HG03039 (cell line): Measurements from ENCODE around the gene CHD5.
"Not testable (repeated sequence)": the region's sequence is repeated elsewhere in the genome, so short reads cannot be mapped to it uniquely, and the experiment has no call there.

Source experiments
- ATAC-seq: cut with Tn5 transposase; IDR thresholded peaks from one replicate; pipeline ENCODE4 v1.9.1; 2021; ENCODE audit warnings: mild to moderate bottlenecking, moderate library complexity; ENCODE audit not compliant: unreplicated experiment

CHD5 gene

DNA sequence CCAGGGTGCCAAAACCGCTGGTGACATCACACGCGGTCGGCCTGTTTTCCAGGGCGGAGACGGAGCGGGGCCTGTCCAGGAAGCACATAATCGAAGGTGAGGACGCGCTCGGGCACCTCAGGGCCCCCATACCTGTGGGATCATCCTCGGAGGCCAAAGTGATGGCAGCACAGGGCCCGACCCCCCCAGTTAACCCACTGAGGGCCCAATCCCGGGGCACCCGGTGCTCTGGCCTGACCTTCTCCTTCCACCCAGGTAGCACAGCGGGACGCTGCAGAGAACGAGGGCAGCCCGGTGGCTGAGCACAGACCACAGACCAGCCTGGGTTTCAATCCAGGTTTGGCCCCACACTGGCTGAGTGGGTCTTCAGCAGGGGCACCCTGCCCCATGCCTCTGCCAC, 91.2 kb downstream of the CHD5 start:
- ATAC-seq: no peak

GRCh38 chr1:6087958-6088357, 92.2 kb downstream of the CHD5 start:
- ATAC-seq: no peak

DNA sequence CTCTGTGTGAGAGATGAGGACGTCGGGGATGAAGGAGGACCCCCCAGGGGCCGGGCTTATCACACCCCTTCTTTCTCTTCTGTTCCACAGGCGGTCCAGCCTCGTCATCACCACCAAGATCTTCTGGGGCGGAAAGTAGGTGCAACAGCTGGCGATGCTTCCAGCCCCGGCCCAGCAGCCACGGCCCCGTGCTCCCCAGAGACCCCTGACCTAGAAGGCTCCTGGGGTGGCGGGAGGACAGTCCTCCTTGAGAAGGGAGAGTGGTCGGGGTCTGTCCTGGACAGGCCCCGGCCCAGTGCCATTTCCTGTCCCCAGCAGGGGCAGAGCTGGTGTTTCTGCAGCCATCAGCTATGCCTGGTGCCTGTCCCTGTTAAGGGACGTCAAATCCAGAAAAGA, 92.7 kb downstream of the CHD5 start:
- no peak for ATAC-seq

- no peak for ATAC-seq
Observed at GRCh38 chr1:6086762-6087376, 93.3 kb downstream of the CHD5 start.

DNA sequence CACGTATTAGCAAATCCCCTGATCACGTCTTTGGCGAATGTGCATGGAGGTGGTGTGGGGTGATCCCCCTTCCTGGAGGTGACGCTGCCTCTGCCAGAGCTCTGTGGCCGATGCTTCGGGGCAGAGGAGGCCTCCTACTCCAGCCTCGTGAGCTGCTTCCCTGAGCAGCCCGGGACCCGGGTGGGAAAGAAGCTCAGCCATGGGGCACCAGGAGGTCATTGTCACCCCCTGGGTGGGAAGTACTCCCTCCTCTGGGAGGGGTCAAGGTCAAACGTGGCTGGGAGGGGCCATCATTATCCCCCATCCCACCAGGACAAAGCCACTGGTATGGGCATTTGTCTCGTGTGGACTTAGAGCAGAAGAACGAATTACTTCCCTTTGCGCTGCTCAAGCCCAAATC, 93.8 kb downstream of the CHD5 start:
- ATAC-seq: no peak

DNA sequence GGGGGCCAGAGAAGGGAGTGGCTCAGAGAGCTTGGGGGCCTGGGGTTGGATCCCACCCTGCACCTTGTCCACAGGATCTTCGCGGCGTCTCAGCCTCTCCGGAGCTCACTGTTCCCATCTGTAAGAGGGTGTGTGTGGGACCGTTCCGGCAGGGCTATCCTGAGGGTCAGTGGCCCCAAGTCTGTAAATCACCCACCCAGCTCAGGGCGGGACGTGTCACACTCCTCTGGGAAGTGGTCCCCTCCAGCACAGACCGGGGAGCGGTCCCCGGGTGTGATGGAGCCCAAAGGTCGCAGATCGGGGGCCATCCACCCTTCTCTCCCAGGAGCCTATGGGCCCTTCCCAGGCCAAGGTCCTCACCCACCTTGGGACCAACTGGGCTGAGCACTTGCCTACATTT, 94.5 kb downstream of the CHD5 start:
- no peak for ATAC-seq

DNA sequence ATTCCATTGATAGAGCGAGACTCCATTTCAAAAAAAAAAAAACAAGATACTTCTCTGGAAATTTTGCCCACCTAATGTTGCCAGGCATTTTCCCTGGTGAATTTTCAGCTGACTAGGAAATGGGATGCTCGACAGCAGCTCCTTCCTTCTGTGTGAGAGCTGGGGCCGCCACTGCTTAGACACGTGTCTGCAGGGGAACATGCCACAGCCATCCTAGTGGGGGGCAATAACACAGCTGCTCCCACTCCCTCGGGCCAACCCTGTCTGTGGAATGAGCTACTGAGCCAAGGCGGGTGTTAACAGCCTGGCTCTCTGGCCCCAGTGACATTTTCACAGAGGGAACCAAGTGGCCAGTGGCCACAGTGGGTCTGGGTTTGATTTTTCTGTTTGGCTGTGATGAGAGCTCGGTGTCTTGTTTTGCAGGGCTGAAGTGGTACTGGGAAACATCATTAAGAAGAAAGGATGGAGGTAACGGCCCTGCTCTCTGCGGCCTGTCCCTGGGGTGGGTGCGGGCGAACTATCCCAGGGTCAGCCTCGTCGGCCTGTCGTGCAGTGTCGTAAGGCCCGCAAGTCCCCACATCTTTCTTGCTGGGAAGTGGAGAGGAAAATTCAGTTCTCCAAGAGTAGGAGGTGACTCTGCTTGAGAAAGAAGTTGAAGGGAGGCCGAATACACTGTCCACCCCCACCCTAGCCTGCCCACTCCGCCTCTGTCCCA, 95.2 kb downstream of the CHD5 start:
- no peak for ATAC-seq

DNA sequence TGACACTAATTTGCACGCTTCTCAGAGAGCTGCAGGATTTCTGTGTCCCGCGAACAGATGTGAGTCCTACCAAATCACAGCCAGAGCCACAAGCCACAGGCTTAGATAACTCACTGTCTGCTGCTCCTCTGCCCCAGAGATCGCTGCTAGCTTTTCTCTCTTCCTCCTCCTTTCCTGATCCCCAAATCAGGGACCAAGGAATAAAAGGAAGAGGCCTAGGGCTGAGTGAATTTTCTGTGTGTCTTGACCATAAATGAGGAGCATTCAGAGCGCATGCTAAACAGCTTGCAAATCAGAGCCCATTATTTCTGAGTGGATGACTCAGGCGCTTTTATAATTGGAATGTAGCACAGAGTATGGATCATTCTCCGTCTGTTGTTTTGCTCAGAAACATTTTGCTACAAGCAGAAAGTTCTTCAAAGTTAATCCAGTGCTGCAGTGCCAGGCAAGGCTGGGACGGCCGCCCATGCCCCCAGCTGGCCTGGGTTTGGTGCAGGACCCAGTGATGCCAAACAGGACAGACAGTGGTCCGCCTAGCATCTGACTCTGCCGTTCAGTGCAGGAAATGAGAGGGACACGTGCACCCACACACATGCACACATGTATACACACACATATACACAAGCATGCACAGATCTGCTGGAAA, 96.2 kb downstream of the CHD5 start:
- ATAC-seq: no peak

DNA sequence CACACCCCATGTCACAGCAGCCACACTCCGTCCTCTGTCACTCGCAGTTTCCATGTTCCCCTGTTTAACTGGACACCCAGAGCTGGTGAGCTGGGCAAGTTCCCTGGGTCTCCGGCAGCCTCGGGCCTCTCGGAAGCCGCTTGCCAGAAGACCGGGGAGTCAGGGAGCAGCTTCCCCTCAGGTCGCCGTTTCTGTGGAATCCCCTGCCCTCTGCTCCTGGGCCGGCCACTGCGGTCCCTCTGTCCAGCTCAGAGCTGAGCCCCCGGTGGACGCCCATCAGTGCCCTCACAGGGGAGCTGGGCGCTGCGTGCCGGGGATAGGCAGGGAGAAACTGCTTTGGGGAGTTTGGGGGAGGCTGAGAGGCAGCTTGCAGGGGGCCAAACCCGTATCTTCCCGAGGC, 96.7 kb downstream of the CHD5 start:
- ATAC-seq: no peak

DNA sequence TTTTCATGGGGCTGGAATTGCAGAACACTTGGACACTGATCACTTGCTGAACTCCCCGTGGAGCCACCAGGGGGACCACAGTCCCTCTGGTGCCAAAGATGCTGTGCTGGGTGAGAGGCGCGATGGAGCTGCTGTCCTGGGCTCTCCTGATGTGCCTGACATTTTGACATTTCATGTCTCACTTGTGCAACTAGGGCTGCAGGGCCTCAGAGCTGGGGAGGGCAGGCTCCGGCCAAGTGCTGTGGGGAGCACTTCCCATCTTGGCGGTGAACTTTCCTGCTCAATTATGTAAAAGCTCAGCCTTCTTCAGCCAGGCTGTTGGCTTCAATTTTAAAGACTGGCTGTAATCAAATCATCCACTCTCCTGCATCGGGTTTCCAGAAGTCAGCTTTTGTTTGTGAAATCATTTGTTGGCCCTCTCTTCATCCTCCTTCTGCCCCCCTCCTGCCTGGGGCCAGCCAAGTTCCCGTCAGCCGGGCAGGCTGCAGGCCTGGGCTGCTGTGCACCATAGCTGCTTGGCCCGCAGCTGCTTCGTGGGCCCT, 97.6 kb downstream of the CHD5 start:
- no peak for ATAC-seq

DNA sequence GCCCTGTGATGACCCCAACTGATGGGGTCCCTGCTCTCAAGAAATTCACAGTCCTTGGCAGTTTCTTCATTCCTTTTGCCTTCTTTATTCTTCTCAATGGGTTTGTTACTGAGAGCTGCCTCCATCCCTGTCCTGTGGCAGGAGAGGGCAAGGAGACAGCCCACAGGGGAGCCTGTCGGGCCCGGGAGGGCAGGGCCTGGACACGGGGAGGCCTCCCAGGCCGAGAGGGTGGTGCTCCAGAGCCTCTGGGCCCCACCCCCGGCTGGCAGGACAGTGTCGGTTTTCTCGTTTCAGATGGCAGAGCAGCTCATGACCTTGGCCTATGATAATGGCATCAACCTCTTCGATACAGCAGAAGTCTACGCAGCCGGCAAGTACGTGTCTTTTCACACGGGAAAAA, 98.2 kb downstream of the CHD5 start:
- ATAC-seq: no peak

DNA sequence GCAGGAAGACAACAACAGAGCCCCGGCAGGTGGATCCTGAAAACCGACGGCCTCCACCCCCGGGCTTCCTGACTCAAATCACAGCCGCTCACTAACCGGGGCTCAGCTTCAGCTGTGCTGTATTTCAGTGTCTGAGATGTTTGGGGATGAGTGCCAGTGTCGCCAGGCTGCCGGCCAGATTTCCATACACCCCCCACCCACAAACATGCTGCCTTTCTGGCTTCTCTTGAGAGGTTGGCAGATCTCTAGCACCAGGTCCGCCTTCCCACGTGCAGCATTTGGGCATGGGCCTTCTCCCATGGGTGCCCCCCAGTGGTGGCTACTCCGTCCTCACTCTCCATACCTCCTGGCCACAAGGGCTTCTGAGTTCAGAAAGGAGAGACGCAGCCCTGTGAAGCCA, 99.7 kb downstream of the CHD5 start:
- no peak for ATAC-seq

- no peak for ATAC-seq
Observed at GRCh38 chr1:6077919-6078318, 102.2 kb downstream of the CHD5 start.

DNA sequence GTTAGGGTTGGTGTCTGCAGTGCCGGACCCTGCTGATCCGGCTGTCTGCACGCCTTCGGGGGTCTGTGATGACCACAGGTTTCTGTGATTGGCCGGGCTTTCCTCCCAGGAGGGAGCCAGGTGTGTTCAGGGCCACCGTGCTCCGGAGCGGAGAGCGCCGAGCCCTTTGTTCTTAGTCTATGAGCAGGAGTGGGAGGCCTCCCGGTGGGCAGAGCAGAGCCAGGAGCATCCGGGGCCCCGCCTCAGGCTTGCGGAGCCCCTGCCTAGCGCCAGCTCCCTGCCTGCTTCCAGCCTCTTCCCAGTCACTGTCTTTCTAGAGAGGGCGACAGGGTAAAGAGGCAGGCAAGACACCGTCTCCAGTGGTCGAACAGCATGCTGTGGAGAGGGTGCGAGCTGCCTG, 102.6 kb downstream of the CHD5 start:
- ATAC-seq: no peak

GRCh38 chr1:6077061-6077460, 103.1 kb downstream of the CHD5 start:
- not testable (repeated sequence) for ATAC-seq

GRCh38 chr1:6075748-6076147, 104.4 kb downstream of the CHD5 start:
- no peak for ATAC-seq

GRCh38 chr1:6074192-6074901, 105.8 kb downstream of the CHD5 start:
- ATAC-seq: no peak

- ATAC-seq: no peak
Observed at GRCh38 chr1:6073480-6074053, 106.6 kb downstream of the CHD5 start.

DNA sequence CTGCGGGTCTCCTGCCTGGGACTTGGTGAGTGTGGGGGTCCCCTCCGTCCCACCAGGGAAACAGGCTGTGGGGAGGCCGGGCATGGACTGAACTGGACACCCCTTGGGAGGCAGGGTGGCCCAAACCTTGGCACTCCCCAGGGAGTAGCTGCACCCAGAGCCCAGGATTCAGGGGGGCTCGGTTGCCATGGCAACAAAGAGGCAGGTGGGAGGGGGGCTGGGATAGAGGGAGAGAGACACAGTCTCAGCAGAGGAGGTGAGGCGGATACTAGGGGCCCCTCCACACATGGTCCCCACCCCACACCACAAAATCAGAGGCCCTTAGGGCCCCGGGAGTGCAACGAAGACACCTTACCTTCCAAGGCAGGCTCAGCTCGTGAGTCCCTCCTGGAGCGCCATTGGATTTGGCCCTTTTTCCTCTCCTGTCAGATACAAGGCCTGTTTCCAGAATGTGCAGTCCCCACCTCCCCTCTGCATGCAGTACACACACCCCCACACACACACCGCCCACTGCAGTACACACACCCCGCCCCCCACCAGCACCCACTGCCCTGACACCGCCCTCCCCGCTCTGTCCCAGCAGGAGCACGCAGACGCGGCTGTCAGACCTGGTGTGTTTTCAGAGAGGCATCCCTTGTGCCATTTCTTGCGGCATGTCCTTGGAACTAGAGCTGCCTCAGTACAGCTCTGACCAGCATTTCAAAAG, 107.2 kb downstream of the CHD5 start:
- no peak for ATAC-seq

GRCh38 chr1:6071219-6071618, 108.9 kb downstream of the CHD5 start:
- no peak for ATAC-seq
